Activated CD4-positive, alpha-beta T cell treated with anti-CD3 and anti-CD28 coated beads, Interleukin-2, amount 50 U/mL, for 48 hours (primary cell): ENCODE measurements around the gene AHR.
"Not testable (repeated sequence)": the region's sequence is repeated elsewhere in the genome, so short reads cannot be mapped to it uniquely, and the experiment has no call there.

Experiments used
- DNase-seq, 2 experiments: peaks; one replicate each; pipeline ENCODE4 v3.0.0-alpha.2; 2020

The AHR gene

GRCh38 chr7:17342756-17343155, 44.3 kb downstream of the AHR start:
- DNase-seq, result no peak

- no peak for DNase-seq
These were observed 48.9 kb downstream of the AHR start for GRCh38 chr7:17347401-17347800.

DNA sequence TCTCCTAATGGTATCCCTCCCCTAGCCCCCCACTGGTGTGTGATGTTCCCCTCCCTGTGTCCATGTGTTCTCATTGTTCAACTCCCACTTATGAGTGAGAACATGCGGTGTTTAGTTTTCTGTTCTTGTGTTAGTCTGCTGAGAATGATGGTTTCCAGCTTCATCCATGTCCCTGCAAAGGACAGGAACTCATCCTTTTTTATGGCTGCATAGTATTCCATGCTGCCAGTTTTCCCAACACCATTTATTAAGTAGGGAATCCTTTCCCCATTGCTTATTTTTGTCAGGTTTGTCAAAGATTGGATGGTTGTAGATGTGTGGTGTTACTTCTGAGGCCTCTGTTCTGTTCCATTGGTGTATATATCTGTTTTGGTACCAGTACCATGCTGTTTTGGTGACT, 50.5 kb downstream of the AHR start:
- DNase-seq, result not testable (repeated sequence)

DNA sequence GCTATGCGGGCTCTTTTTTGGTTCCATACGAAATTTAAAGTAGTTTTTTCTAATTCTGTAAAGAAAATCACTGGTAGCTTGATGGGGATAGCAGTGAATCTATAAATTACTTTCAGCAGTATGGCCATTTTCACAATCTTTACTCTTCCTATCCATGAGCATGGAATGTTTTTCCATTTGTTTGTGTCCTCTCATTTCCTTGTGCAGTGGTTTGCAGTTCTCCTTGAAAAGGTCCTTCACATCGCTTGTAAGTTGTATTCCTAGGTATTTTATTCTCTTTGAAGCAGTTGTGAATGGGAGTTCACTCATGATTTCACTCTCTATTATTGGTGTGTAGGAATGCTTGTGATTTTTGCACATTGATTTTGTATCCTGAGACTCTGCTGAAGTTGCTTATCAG, 51.9 kb downstream of the AHR start:
- DNase-seq, result not testable (repeated sequence)

- not testable (repeated sequence) for DNase-seq
These were observed 55.4 kb downstream of the AHR start for GRCh38 chr7:17353650-17354419.

- DNase-seq, result no peak
These were observed 56.0 kb downstream of the AHR start for GRCh38 chr7:17354473-17354872.

GRCh38 chr7:17355050-17355449, 56.6 kb downstream of the AHR start:
- no peak for DNase-seq

DNA sequence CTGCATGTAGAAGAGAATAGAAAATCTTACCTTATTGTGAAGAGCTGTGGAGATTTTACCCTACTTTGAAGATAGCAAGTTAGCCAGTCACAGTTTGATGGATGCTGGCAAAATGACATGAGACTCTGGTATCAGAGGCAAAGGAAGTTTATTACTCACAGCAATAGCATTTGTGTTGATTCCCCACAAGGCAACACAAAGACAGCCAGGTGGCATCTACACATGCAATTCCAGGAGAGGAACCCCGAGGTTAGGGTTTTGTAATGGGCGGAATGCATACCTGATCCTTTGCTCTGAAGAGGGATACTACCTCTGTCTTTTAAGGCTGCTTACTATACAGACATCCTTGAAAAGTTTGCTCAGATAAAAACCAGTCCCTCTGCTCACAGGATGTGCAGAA, 59.5 kb downstream of the AHR start:
- no peak for DNase-seq

DNA sequence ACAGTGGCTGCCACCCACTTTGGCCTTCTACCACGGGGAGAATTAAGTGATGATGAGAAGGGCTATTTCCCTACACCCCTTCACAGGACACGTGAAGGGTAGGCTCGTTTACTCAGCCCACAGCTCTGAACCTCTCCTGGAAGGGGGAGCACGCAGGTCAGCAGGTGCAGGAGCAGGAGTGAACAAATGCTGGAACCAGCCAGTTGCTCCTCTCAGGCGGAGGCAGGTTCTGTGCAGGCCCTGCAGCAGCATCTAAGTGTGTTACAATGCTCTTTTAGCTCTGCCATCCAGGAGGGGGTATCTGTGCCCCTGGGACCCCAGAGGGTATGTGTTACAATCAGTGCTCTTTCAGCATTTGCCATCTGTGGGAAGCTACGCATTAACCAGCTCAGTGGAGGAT, 61.2 kb downstream of the AHR start:
- DNase-seq, result no peak

- DNase-seq, result no peak
These were observed 64.1 kb downstream of the AHR start for GRCh38 chr7:17362439-17363105.

- no peak for DNase-seq
These were observed 66.2 kb downstream of the AHR start for GRCh38 chr7:17364671-17365070.

GRCh38 chr7:17365775-17366174, 67.3 kb downstream of the AHR start:
- no peak for DNase-seq

DNA sequence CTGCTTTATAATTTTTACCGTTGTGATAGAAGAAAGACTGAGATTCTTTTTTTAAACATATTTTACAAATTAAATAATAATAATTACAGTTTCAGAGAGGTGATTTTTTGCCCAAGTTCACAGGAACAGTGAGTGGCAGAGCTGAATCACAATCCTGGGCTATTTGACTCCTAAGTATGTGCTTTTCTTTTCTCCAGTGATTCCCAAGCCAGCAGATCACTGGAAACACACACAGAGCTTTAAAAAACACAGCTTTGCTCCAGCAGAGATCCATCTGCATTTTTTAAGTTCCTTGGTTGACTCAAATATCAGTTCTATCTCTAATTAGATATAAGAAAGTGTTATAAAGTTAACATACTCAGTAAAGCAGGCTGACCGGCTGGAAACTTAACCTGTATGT, 69.0 kb downstream of the AHR start:
- DNase-seq, result no peak

DNA sequence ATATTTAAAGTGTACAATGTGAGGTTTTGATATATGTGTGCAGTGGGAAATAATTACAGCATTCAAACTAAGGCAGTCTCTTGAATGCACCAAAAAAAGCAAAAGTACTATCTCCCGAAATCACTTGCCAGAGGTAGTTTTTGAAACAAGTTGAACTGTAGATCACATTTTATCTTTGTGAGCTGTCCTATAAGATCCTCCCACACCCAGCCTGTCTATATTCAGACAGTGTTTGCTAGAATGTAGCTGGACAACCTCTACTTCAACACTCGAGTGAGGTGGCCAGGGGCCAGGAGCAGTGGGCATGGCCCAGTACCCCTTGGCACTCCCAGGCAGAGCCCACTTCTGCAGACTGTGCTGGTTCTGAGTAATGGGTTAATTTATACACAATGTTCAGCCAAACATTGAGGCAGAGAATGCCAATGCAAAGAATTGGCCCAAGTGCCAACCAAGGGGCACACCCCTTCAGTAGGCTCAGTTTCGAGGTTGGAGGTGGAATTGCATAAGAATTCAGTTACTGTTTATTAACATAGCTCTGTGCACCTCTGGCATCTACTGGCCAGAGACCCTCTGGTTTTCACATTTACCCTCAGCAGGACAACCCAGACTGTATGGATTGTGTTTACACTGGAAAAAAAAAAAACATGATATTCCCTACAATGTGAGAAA, 70.5 kb downstream of the AHR start:
- DNase-seq, result no peak

GRCh38 chr7:17369691-17370426, 71.4 kb downstream of the AHR start:
- DNase-seq, result no peak

- no peak for DNase-seq
These were observed 72.6 kb downstream of the AHR start for GRCh38 chr7:17370901-17371585.

DNA sequence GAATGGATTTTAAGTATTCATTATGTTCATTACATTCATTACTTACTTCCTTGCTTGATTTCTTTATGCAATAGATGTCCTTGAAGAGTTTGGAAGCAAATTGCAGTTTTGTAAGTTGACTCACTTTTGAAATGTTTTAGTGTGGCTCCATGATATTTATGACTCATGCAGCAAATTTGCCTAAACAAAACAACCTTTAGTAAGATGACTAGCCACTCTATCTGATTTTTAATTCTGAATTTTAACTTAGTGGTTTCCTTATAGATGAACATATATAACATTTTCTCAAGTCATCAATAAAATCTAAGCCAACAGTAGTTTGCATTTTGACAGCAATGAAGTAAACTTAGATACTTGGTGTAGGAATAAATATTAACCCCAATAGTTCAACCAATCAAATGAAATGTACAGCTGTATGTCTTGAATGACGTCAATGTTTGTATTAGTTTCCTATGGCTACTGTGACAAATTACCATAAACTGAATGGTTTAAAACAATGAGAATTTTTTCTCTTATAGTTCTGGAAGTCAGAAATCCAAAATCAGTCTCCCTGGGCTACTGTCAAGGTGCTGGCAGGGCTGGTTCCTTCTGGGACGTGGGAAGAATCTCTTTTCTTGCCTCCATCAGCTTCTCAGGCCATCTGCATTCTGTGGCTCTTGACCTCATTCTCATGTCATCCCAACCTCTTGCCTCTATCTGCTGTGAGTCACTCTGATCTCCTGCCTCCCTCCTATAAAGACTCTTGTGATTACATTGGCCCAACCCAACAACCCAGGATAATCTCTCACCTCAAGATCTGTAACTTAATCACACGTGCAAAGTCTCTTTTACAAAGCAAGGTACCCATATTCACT, 73.4 kb downstream of the AHR start:
- no peak for DNase-seq

DNA sequence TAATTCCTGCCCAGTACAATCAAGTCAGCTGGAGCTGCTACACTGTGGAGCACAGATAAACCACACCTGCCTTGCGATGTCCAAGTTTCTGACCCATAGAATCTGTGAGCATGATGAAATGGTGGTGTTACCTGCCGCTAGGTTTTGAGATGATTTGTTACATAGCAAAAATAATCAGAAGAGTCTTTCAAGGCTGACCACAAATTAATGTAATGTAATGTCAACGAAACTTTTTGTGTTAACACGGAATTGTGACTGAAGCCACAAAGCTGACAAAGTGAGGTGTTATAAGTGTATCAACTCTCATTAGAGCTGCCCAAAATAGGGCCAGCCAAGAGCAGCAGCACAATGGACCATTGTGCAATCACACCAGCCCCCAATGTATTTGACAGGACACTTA, 75.7 kb downstream of the AHR start:
- DNase-seq, result no peak

DNA sequence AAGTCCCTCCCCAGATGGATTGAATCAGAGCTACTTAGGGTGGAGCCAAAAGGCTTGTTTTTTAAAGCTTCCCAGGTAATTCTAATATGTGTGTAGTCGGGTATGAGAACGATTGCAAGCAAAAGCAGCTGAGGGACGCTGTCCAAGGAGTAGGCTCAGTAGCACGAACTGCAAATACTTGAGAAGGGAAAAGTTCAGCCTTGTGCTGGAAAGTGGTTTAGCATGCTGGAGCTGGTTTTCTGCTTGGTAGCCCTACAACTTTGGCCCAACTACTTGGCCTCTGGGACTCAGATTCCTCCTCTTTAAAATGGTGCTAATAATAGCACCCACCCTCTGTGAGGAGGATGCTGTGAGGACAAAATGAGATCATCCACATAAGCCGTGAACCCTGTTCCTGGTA, 76.2 kb downstream of the AHR start:
- DNase-seq, result no peak

GRCh38 chr7:17376595-17376994, 78.1 kb downstream of the AHR start:
- DNase-seq, result no peak

DNA sequence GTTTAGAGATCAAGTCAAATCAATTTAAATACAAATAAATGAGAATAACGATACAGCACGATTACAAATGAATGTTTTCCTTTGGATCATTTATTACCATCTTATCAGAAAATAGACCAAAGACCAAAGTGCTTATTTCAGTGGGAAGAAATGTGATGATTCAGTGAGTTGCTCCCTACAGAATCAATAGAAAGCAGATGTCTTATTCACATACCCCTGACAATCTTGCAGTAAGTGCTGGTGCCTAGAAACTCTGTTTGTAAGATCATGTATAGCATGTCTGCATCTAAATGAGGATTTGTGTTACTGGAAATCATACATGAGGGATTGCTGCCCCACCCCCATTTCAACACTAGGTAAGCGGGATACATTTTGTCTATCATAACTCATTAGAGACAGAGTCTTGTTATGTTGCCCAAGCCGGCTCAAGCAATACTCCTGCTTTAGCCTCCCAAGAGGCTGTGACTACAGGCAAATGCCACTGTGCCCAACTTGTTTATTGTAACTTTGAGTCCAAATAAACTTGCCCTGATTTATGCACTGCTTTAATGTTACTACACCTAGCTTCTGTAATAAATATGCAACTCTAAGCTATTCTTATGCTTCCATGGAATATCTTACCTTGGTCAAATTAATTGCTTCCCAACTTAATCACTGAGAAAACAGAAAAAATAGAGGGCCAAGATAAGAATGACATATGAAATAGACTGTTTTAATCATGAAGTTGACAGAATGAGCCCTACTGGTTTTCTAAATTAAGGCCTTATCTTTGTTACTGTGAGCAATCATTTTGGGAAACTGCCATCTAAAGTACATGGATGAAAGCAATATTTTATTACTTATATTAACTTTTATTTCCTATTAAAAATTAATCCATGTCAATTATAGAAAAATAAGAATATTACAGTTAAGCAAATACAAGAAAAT, 82.5 kb downstream of the AHR start:
- no peak for DNase-seq
